ENCODE results near the gene STX19.

DNA sequence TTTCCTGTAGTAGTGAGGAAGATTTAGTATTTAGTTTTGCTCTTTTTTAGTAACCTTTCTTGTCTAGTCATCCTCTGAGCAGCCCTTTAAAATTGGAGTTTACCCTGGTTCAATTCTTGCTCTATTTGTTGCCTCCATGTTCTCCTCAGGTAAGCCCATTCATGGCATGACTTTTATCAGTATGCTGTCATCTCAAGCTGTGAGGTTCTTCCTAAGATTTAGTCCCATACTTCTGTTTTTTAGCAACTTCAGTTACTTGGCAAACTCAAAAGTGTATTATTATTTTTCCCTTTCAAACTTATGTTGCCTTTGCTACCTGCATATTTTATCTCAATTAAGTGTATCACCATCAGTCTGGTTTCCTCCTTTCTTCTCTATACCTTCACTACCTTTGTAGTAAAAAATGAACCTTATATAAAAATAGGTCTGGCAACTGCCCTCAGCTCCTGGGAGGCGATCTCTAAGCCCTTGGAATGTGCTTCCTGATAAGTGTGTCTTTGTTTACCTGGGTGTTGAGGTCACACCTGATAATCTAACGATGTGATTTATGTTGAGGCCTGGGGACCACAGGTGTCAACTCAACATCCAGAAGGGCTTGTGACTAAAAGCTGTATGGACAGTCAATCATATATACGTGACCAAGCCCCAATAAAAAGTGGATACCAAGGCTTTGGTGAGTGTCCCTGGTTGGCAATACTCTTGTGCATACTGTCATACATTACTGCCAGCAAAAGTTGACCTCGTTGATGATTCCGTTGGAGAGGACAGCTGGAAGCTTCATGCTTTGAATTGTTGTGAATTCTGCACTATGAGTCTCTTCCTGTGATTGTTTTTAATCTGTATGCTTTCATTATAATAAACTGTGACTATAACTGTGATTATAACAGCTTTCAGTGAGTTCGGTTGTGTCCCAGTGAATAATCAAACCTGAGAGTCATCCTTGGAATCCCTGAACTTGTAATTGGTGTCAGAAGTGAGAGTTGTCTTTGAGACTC, 38.4 kb upstream of the STX19 start:
- TF ChIP-seq CTCF (conservative IDR thresholded peaks at IDR 0.05; ENCODE audit: low read depth, low read length) (no peak), EZH2 (IDR thresholded peaks at IDR 0.05; ENCODE audit: low read length, unreplicated experiment) (no peak), EZH2phosphoT487 (IDR thresholded peaks at IDR 0.05; ENCODE audit: borderline replicate concordance, low read length) (no peak)
